ENCODE results near the gene BPIFB1.

DNA sequence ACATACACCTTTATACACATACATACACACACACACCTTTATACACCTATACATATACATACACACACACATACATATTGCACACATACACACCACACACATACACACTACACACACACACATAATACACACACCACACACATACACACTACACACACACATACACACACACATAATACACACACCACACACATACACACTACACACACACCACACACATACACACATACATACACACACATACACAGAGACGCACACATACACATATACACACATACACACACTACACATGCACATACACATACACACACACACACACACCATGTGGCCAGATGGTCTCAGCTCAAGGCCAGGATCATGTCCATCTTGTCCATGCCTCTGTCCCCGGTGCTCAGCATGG lies 25.7 kb downstream of the BPIFB1 start:
- TF ChIP-seq, protein P1, sequence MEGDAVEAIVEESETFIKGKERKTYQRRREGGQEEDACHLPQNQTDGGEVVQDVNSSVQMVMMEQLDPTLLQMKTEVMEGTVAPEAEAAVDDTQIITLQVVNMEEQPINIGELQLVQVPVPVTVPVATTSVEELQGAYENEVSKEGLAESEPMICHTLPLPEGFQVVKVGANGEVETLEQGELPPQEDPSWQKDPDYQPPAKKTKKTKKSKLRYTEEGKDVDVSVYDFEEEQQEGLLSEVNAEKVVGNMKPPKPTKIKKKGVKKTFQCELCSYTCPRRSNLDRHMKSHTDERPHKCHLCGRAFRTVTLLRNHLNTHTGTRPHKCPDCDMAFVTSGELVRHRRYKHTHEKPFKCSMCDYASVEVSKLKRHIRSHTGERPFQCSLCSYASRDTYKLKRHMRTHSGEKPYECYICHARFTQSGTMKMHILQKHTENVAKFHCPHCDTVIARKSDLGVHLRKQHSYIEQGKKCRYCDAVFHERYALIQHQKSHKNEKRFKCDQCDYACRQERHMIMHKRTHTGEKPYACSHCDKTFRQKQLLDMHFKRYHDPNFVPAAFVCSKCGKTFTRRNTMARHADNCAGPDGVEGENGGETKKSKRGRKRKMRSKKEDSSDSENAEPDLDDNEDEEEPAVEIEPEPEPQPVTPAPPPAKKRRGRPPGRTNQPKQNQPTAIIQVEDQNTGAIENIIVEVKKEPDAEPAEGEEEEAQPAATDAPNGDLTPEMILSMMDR (IDR thresholded peaks at IDR 0.05; ENCODE audit: insufficient read depth, low read length), result no peak
- no peak for TF ChIP-seq POLR2AphosphoS5 (IDR thresholded peaks at IDR 0.05; ENCODE audit: low read depth)
- TF ChIP-seq, protein P2, sequence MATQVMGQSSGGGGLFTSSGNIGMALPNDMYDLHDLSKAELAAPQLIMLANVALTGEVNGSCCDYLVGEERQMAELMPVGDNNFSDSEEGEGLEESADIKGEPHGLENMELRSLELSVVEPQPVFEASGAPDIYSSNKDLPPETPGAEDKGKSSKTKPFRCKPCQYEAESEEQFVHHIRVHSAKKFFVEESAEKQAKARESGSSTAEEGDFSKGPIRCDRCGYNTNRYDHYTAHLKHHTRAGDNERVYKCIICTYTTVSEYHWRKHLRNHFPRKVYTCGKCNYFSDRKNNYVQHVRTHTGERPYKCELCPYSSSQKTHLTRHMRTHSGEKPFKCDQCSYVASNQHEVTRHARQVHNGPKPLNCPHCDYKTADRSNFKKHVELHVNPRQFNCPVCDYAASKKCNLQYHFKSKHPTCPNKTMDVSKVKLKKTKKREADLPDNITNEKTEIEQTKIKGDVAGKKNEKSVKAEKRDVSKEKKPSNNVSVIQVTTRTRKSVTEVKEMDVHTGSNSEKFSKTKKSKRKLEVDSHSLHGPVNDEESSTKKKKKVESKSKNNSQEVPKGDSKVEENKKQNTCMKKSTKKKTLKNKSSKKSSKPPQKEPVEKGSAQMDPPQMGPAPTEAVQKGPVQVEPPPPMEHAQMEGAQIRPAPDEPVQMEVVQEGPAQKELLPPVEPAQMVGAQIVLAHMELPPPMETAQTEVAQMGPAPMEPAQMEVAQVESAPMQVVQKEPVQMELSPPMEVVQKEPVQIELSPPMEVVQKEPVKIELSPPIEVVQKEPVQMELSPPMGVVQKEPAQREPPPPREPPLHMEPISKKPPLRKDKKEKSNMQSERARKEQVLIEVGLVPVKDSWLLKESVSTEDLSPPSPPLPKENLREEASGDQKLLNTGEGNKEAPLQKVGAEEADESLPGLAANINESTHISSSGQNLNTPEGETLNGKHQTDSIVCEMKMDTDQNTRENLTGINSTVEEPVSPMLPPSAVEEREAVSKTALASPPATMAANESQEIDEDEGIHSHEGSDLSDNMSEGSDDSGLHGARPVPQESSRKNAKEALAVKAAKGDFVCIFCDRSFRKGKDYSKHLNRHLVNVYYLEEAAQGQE (IDR thresholded peaks at IDR 0.05; ENCODE audit: insufficient replicate concordance, low read depth), result no peak

Data from HL-60 (cell line).